Natural killer cell (primary cell): ENCODE measurements around the gene NDUFS6. TPM values are rescaled to one million over a fixed set of nuclear protein-coding genes. Genes with fewer than 3 reads are reported as not detected.

Experiments
- ATAC-seq, 3 donors: fragments of 150-1000 bp in 2 of 3; fragments of 200-7000 bp in 1 of 3; cut with Tn5 transposase; 1 replicate in 1 of 3; 2 replicates in 2 of 3; pipeline ENCODE4 v1.10.0; 2021; ENCODE audit warnings: mild to moderate bottlenecking in 2 of 3, moderate library complexity in 2 of 3
- DNase-seq, 2 donors: peaks; one replicate each; pipeline versions ENCODE4 v3.0.0 to v3.0.0-alpha.2; 2013 to 2021; ENCODE audit warnings: mixed read lengths in 1 of 2
- H3K27ac ChIP-seq: one replicate; pipeline ENCODE4 v1.5.1; 2013; ENCODE audit warnings: mild to moderate bottlenecking, low read length
- H3K27me3 ChIP-seq: one replicate; pipeline ENCODE4 v1.6.1; 2013; ENCODE audit warnings: low read length; ENCODE audit not compliant: control insufficient read depth, insufficient read depth
- H3K36me3 ChIP-seq: one replicate; pipeline ENCODE4 v1.6.1; 2013; ENCODE audit warnings: low read length; ENCODE audit not compliant: control insufficient read depth, insufficient read depth
- H3K4me1 ChIP-seq: one replicate; pipeline ENCODE4 v1.6.1; 2013; ENCODE audit warnings: low read length; ENCODE audit not compliant: control insufficient read depth, insufficient read depth
- H3K4me3 ChIP-seq: one replicate; pipeline ENCODE4 v1.5.1; 2013; ENCODE audit warnings: low read length
- H3K9me3 ChIP-seq: one replicate; pipeline ENCODE4 v1.6.1; 2013; ENCODE audit warnings: low read length; ENCODE audit not compliant: control insufficient read depth, insufficient read depth
- H3K27ac Mint-ChIP-seq, 2 donors: one replicate each; pipeline ENCODE4 v1.8.0; 2022; ENCODE audit warnings: mild to moderate bottlenecking in 2 of 2, mixed read lengths in 2 of 2, moderate library complexity in 1 of 2
- H3K27me3 Mint-ChIP-seq, 2 donors: one replicate each; pipeline ENCODE4 v1.8.0; 2022; ENCODE audit warnings: low read depth in 2 of 2, mixed read lengths in 2 of 2
- H3K36me3 Mint-ChIP-seq: one replicate; pipeline ENCODE4 v1.8.0; 2022; ENCODE audit warnings: mixed read lengths
- H3K4me1 Mint-ChIP-seq, 2 donors: one replicate each; pipeline ENCODE4 v1.8.0; 2022; ENCODE audit warnings: mixed read lengths in 2 of 2
- H3K4me3 Mint-ChIP-seq: one replicate; pipeline ENCODE4 v1.8.0; 2022; ENCODE audit warnings: mild to moderate bottlenecking, moderate library complexity, mixed read lengths
- H3K9me3 Mint-ChIP-seq, 2 donors: one replicate each; pipeline ENCODE4 v1.8.0; 2022; ENCODE audit warnings: mixed read lengths in 2 of 2
- CTCF ChIP-seq: fragments of 200-600 bp; IDR thresholded peaks from one replicate; pipeline ENCODE4 v1.8.0; 2022; ENCODE audit warnings: antibody characterized with exemption
- WGBS: methylation state at CpG from one replicate; pipeline ENCODE4 v1.1.7; 2013; ENCODE audit warnings: missing lambda C conversion rate; ENCODE audit not compliant: insufficient coverage; 5-methylcytosine and 5-hydroxymethylcytosine counted together
- intact Hi-C: fragments of 100-400 bp; cut with micrococcal nuclease; formaldehyde crosslinking; loops from one replicate; pipeline ENCODE4 v1.14.2; 2022
- total RNA-seq, 4 donors: library from RNA; stranded (reverse); fragments of 120-200 nt in 1 of 4; gene quantifications; one replicate each; pipeline versions ENCODE4 v1.2.3 to v1.2.4, GENCODE V29; 2013 to 2022

The NDUFS6 gene
- total RNA-seq, 3 donors from 2014 or later (not counting 1 experiment from before 2014, with no cell fraction given), result 19.2 to 25.9 (median 22.5) TPM

GRCh38 chr5:1844708-1845436 is 43.7 kb downstream of the NDUFS6 start:
- no peak overlapping the region for H3K4me3 Mint-ChIP-seq
- peak in 1 of 3 donors; percentile 39 for ATAC-seq
- WGBS, result 92% methylated on average over 5 of the region's 5 CpGs
- no peaks in the 10 kb centered on the region for H3K4me1 ChIP-seq
- H3K9me3 ChIP-seq, result no peaks in the 10 kb centered on the region
- H3K36me3 Mint-ChIP-seq, result no peaks in the 10 kb centered on the region
- no peaks in the 10 kb centered on the region for H3K9me3 Mint-ChIP-seq
- TF ChIP-seq CTCF, result no peak
- no peak overlapping the region for H3K4me3 ChIP-seq
- H3K27ac Mint-ChIP-seq, result no peak overlapping the region
- peaks cover 5% of the 10 kb centered on the region for H3K27me3 ChIP-seq
- no peak overlapping the region for H3K27ac ChIP-seq
- no peak for DNase-seq
- intact Hi-C loops, result no loop called here
- no peaks in the 10 kb centered on the region for H3K36me3 ChIP-seq
- H3K27me3 Mint-ChIP-seq, result peaks cover 0 to 7% of the 10 kb centered on the region in 2 donors
- no peaks in the 10 kb centered on the region for H3K4me1 Mint-ChIP-seq

GRCh38 chr5:1845696-1846095 is 44.5 kb downstream of the NDUFS6 start:
- Histone ChIP-seq H3K36me3 (no peaks in the 10 kb centered on the region), H3K4me3 (no peak overlapping the region), H3K9me3 (no peaks in the 10 kb centered on the region), H3K27me3 (peaks cover 4% of the 10 kb centered on the region), H3K4me1 (no peaks in the 10 kb centered on the region), H3K27ac (no peak overlapping the region)
- no peaks in the 10 kb centered on the region for H3K4me1 Mint-ChIP-seq
- intact Hi-C loops, result no loop called here
- 94% methylated on average over 1 of the region's 1 CpG for WGBS
- DNase-seq (no peak), ATAC-seq (no peak)
- no peak overlapping the region for H3K4me3 Mint-ChIP-seq
- TF ChIP-seq CTCF, result no peak
- H3K27ac Mint-ChIP-seq, result no peak overlapping the region
- H3K36me3 Mint-ChIP-seq, result no peaks in the 10 kb centered on the region
- H3K27me3 Mint-ChIP-seq, result peaks cover 0 to 5% of the 10 kb centered on the region in 2 donors
- no peaks in the 10 kb centered on the region for H3K9me3 Mint-ChIP-seq

DNA sequence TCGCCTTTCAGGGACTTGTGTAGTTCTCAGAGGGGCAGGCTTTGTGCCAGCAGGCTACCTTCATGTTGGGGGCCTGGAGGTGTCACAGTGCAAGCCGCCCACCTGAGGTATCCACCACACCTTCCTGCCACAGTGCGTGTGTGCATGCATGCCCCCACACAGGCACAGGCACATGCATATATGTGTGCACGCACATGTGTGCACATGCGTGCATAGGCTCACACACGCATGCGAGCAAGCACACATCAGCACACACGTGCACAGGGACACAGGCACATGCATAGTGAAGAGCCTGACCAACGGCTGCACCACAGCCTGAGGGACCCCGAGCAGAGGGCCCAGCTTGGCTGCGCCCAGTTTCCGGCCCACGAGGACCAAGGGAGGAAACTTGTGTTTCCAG is 45.4 kb downstream of the NDUFS6 start:
- intact Hi-C loops, result no loop called here
- Mint-ChIP-seq H3K4me3 (no peak overlapping the region), H3K27me3 (peaks cover 0 to 10% of the 10 kb centered on the region in 2 donors), H3K27ac (no peak overlapping the region), H3K9me3 (no peaks in the 10 kb centered on the region), H3K36me3 (no peaks in the 10 kb centered on the region), H3K4me1 (no peaks in the 10 kb centered on the region)
- no peak for DNase-seq
- Histone ChIP-seq H3K9me3 (no peaks in the 10 kb centered on the region), H3K27me3 (peaks cover 2% of the 10 kb centered on the region), H3K36me3 (no peaks in the 10 kb centered on the region), H3K4me1 (no peaks in the 10 kb centered on the region), H3K27ac (no peak overlapping the region), H3K4me3 (no peak overlapping the region)
- WGBS, result 91% methylated on average over 13 of the region's 13 CpGs
- ATAC-seq, result no peak
- no peak for TF ChIP-seq CTCF

GRCh38 chr5:1847056-1847455 is 45.8 kb downstream of the NDUFS6 start:
- H3K4me1 ChIP-seq, result no peaks in the 10 kb centered on the region
- H3K27ac Mint-ChIP-seq, result no peak overlapping the region
- no peaks in the 10 kb centered on the region for H3K9me3 ChIP-seq
- H3K4me3 ChIP-seq, result no peak overlapping the region
- WGBS, result 81% methylated on average over 10 of the region's 10 CpGs
- H3K9me3 Mint-ChIP-seq, result no peaks in the 10 kb centered on the region
- no peaks in the 10 kb centered on the region for H3K36me3 Mint-ChIP-seq
- intact Hi-C loops, result no loop called here
- DNase-seq (no peak), ATAC-seq (no peak)
- H3K27ac ChIP-seq, result no peak overlapping the region
- H3K36me3 ChIP-seq, result no peaks in the 10 kb centered on the region
- H3K4me3 Mint-ChIP-seq, result no peak overlapping the region
- peaks cover 0 to 11% of the 10 kb centered on the region in 2 donors for H3K27me3 Mint-ChIP-seq
- no peak for TF ChIP-seq CTCF
- no peaks in the 10 kb centered on the region for H3K4me1 Mint-ChIP-seq
- peaks cover 2% of the 10 kb centered on the region for H3K27me3 ChIP-seq
